Measurements from ENCODE around the gene LIM2.
"Not testable (repeated sequence)": the region's sequence is repeated elsewhere in the genome, so short reads cannot be mapped to it uniquely, and the experiment has no call there.

LIM2 gene

GRCh38 chr19:51387924-51388389, at the start of gene LIM2:
TSS of gene LIM2 (minus strand) at chr19:51387974. CDS start at chr19:51387443, 531 bp downstream.
- DNase-seq (ENCODE audit: low read depth in 2 of 2), result no peak

- no peak for DNase-seq (ENCODE audit: low read depth in 2 of 2)
Measured at GRCh38 chr19:51434456-51434855, 46.7 kb upstream of the LIM2 start.

GRCh38 chr19:51433043-51433442, 45.3 kb upstream of the LIM2 start:
- no peak for DNase-seq (ENCODE audit: low read depth in 2 of 2)

GRCh38 chr19:51431124-51431523, 43.4 kb upstream of the LIM2 start:
- DNase-seq (ENCODE audit: low read depth in 2 of 2), result no peak

- DNase-seq (ENCODE audit: low read depth in 2 of 2), result no peak
Measured at GRCh38 chr19:51430221-51430620, 42.4 kb upstream of the LIM2 start.

- DNase-seq (ENCODE audit: low read depth in 2 of 2), result no peak
Measured at GRCh38 chr19:51427201-51427600, 39.4 kb upstream of the LIM2 start.

- peak; percentile 85 to 91 for DNase-seq (ENCODE audit: low read depth in 2 of 2)
Measured at GRCh38 chr19:51422053-51422448, 34.3 kb upstream of the LIM2 start.

GRCh38 chr19:51421229-51422052, 33.7 kb upstream of the LIM2 start:
- DNase-seq (ENCODE audit: low read depth in 2 of 2), result no peak

- not testable (repeated sequence) for DNase-seq (ENCODE audit: low read depth in 2 of 2)
Measured at GRCh38 chr19:51420511-51420910, 32.7 kb upstream of the LIM2 start.

- DNase-seq (ENCODE audit: low read depth in 2 of 2), result no peak
Measured at GRCh38 chr19:51418707-51419106, 30.9 kb upstream of the LIM2 start.

GRCh38 chr19:51417810-51418157, 30.0 kb upstream of the LIM2 start:
- DNase-seq (ENCODE audit: low read depth in 2 of 2), result no peak

GRCh38 chr19:51417107-51417809, 29.5 kb upstream of the LIM2 start, which contains the start of gene SIGLEC10:
TSS of gene SIGLEC10 (minus strand) at chr19:51417642. CDS start at chr19:51417581, 61 bp downstream.
- DNase-seq (ENCODE audit: low read depth in 2 of 2), result no peak

- DNase-seq (ENCODE audit: low read depth in 2 of 2), result not testable (repeated sequence)
Measured at GRCh38 chr19:51416422-51416821, 28.6 kb upstream of the LIM2 start.

GRCh38 chr19:51415187-51415586, 27.4 kb upstream of the LIM2 start:
- DNase-seq (ENCODE audit: low read depth in 2 of 2), result no peak

GRCh38 chr19:51410950-51411748, 23.4 kb upstream of the LIM2 start:
- DNase-seq (ENCODE audit: low read depth in 2 of 2), result no peak

GRCh38 chr19:51407511-51408131, 19.8 kb upstream of the LIM2 start:
- no peak for DNase-seq (ENCODE audit: low read depth in 2 of 2)

- DNase-seq (ENCODE audit: low read depth in 2 of 2), result no peak
Measured at GRCh38 chr19:51402117-51402516, 14.3 kb upstream of the LIM2 start.

- DNase-seq (ENCODE audit: low read depth in 2 of 2), result not testable (repeated sequence)
Measured at GRCh38 chr19:51399936-51400335, 12.2 kb upstream of the LIM2 start.

GRCh38 chr19:51399231-51399630, 11.5 kb upstream of the LIM2 start:
- DNase-seq (ENCODE audit: low read depth in 2 of 2), result no peak

GRCh38 chr19:51398096-51398704, 10.4 kb upstream of the LIM2 start:
- DNase-seq (ENCODE audit: low read depth in 2 of 2), result no peak

GRCh38 chr19:51397453-51397852, 9.7 kb upstream of the LIM2 start:
- DNase-seq (ENCODE audit: low read depth in 2 of 2), result not testable (repeated sequence)
